GM13977 (cell line): ENCODE measurements around the gene ZNF638.
"Not testable (repeated sequence)": the region's sequence is repeated elsewhere in the genome, so short reads cannot be mapped to it uniquely, and the experiment has no call there.

ENCODE experiments used
- DNase-seq: peaks from one replicate; pipeline ENCODE4 v3.0.0; 2012; ENCODE audit warnings: low spot score
- CTCF ChIP-seq: IDR thresholded peaks from 2 replicates; pipeline ENCODE4 v1.5.1; 2012; ENCODE audit warnings: mild to moderate bottlenecking, control low read depth; ENCODE audit not compliant: insufficient read depth; ENCODE audit errors: extremely low read depth, missing control alignments
- in situ Hi-C: fragments of 300-500 bp; cut with MboI; formaldehyde crosslinking; loops from one replicate; pipeline ENCODE4 v1.12.0; 2022; ENCODE audit warnings: low sequenced_read_pairs, low pct_unique_long_range_greater_than_20kb, mixed read lengths, inconsistent platforms; ENCODE audit not compliant: unreplicated experiment

ZNF638 gene

GRCh38 chr2:71410696-71411095 lies 79.1 kb downstream of the ZNF638 start:
- in situ Hi-C loops: no loop called here
- no peak for DNase-seq
- TF ChIP-seq CTCF: no peak

- DNase-seq, in situ Hi-C loops: not testable (repeated sequence)
These were observed 85.3 kb downstream of the ZNF638 start for GRCh38 chr2:71416866-71417265.

GRCh38 chr2:71417300-71418202 lies 86.0 kb downstream of the ZNF638 start:
- in situ Hi-C loops: no loop called here
- no peak for DNase-seq

GRCh38 chr2:71419145-71419544 lies 87.6 kb downstream of the ZNF638 start:
- DNase-seq: no peak
- in situ Hi-C loops: no loop called here
- TF ChIP-seq CTCF: no peak

More at GRCh38 chr2:71417300-71418202, 86.0 kb downstream of the ZNF638 start:
- TF ChIP-seq CTCF: no peak

- TF ChIP-seq CTCF: no peak
- DNase-seq: no peak
- in situ Hi-C loops: no loop called here
These were observed 88.4 kb downstream of the ZNF638 start for GRCh38 chr2:71419976-71420375.

- TF ChIP-seq CTCF: no peak
- in situ Hi-C loops: no loop called here
- DNase-seq: no peak
These were observed 91.2 kb downstream of the ZNF638 start for GRCh38 chr2:71422786-71423185.

GRCh38 chr2:71423817-71424420 lies 92.3 kb downstream of the ZNF638 start:
- in situ Hi-C loops: no loop called here
- DNase-seq: no peak
- TF ChIP-seq CTCF: no peak
